GM12878 (cell line): ENCODE measurements around the gene PSMC3. TPM values are rescaled to one million over a fixed set of nuclear protein-coding genes. Genes with fewer than 3 reads are reported as not detected.

Source experiments
- ATAC-seq: fragments of 200-7000 bp; cut with Tn5 transposase; 3 replicates; pipeline ENCODE4 v1.9.1; 2020; ENCODE audit warnings: mild to moderate bottlenecking, moderate library complexity
- BruUV-seq: library from RNA; stranded (reverse); fragments of 400-500 nt; replicated peaks from 2 replicates; lab custom pipeline; 2021; lab: Mats Ljungman, UMichigan
- CTCF ChIA-PET: fragments of 300-600 bp; sonication (Branson Sonifier 250); formaldehyde crosslinking; extraction: SDS; loops from one replicate; lab custom pipeline; 2021; ENCODE audit warnings: inconsistent platforms; lab: Yijun Ruan, JAX
- POLR2A ChIA-PET: fragments of 350-600 bp; formaldehyde crosslinking; extraction: SDS; loops from one replicate; lab custom pipeline; 2021; ENCODE audit warnings: inconsistent platforms; lab: Charles Lee
- RAD21 ChIA-PET: fragments of 300-600 bp; sonication (Branson Sonifier 250); formaldehyde crosslinking; loops from one replicate; lab custom pipeline; 2023; ENCODE audit warnings: antibody characterized with exemption; ENCODE audit not compliant: unreplicated experiment; lab: Charles Lee
- SMC1A ChIA-PET: fragments of 300-600 bp; sonication (Branson Sonifier 250); formaldehyde crosslinking; loops from one replicate; lab custom pipeline; 2023; ENCODE audit not compliant: unreplicated experiment, uncharacterized antibody; lab: Charles Lee
- DNase-seq: peaks from one replicate; pipeline ENCODE4 v3.0.0-alpha.2; 2011; ENCODE audit warnings: low read depth, low spot score
- FAIRE-seq: peaks from 3 replicates; lab custom pipeline; 2011; peaks lifted over from hg19 to GRCh38; lab: Jason Lieb, UNC
- H2AFZ ChIP-seq: 2 replicates; pipeline ENCODE4 v1.6.0; 2011; ENCODE audit warnings: low read depth, low read length, control low read depth; ENCODE audit not compliant: control insufficient read depth
- H3K27ac ChIP-seq: 2 replicates; pipeline ENCODE4 v1.5.1; 2011; ENCODE audit warnings: control low read depth; ENCODE audit not compliant: control insufficient read depth, insufficient read depth
- H3K27me3 ChIP-seq, 2 experiments: replicated peaks in 1 of 2; 2 replicates each; pipeline versions ENCODE4 v1.6.0 to v1.6.1; 2011; ENCODE audit warnings: low read length in 1 of 2; ENCODE audit not compliant: control insufficient read depth in 2 of 2, insufficient read depth in 2 of 2
- H3K36me3 ChIP-seq, 2 experiments: 2 replicates each; pipeline ENCODE4 v1.5.1; 2011; ENCODE audit warnings: low read length in 1 of 2; ENCODE audit not compliant: control insufficient read depth in 2 of 2, insufficient read depth in 2 of 2
- H3K4me1 ChIP-seq: 2 replicates; pipeline ENCODE4 v1.6.1; 2011; ENCODE audit warnings: mild to moderate bottlenecking, low read length, moderate library complexity, mixed read lengths; ENCODE audit not compliant: control insufficient read depth, insufficient read depth
- H3K4me2 ChIP-seq: 2 replicates; pipeline ENCODE4 v1.6.0; 2011; ENCODE audit warnings: control low read depth; ENCODE audit not compliant: control insufficient read depth, insufficient read depth
- H3K4me3 ChIP-seq: fragments of 200-600 bp; sonication (generic); 2 replicates; pipeline ENCODE4 v1.5.1; 2016
- H3K79me2 ChIP-seq: 2 replicates; pipeline ENCODE4 v1.6.0; 2011; ENCODE audit warnings: low read length; ENCODE audit not compliant: control insufficient read depth, insufficient read depth
- H3K9ac ChIP-seq: 2 replicates; pipeline ENCODE4 v1.8.0; 2011; ENCODE audit warnings: low read length, control low read depth, mixed read lengths; ENCODE audit not compliant: control insufficient read depth, insufficient read depth
- H3K9me3 ChIP-seq: replicated peaks from 3 replicates; pipeline ENCODE4 v1.5.1; 2011; ENCODE audit warnings: mild to moderate bottlenecking, low read length; ENCODE audit not compliant: control insufficient read depth, insufficient read depth
- H4K20me1 ChIP-seq: 2 replicates; pipeline ENCODE4 v1.6.0; 2011; ENCODE audit not compliant: control insufficient read depth, insufficient read depth
- ATF2 ChIP-seq: IDR thresholded peaks from 2 replicates; pipeline ENCODE4 v1.6.1; 2012; ENCODE audit warnings: low read length, inconsistent platforms
- BRCA1 ChIP-seq: IDR thresholded peaks from 2 replicates; pipeline ENCODE4 v1.6.1; 2011; ENCODE audit warnings: low read depth, low read length, improper control_type of control experiment
- EED ChIP-seq: sonication (generic); IDR thresholded peaks from 2 replicates; pipeline ENCODE4 v1.6.1; 2016; ENCODE audit warnings: antibody characterized with exemption, low read depth
- MLLT1 ChIP-seq: fragments of 450-650 bp; IDR thresholded peaks from 2 replicates; pipeline ENCODE4 v1.6.1; 2016; ENCODE audit warnings: mild to moderate bottlenecking
- MTA2 ChIP-seq: fragments of 450-650 bp; IDR thresholded peaks from 2 replicates; pipeline ENCODE4 v1.6.1; 2016; ENCODE audit warnings: low read depth, mild to moderate bottlenecking, moderate library complexity
- MYC ChIP-seq: IDR thresholded peaks from 2 replicates; pipeline ENCODE4 v1.6.1; 2011; ENCODE audit warnings: mild to moderate bottlenecking, low read length, moderate library complexity, inconsistent platforms; ENCODE audit not compliant: insufficient read depth, insufficient replicate concordance, insufficient read length, severe bottlenecking
- NR2F1 ChIP-seq: fragments of 450-650 bp; conservative IDR thresholded peaks from 2 replicates; pipeline ENCODE4 v1.6.1; 2017; ENCODE audit warnings: mild to moderate bottlenecking
- NRF1 ChIP-seq: conservative IDR thresholded peaks from 2 replicates; pipeline ENCODE4 v1.6.1; 2011; ENCODE audit warnings: mild to moderate bottlenecking, low read depth, low read length, improper control_type of control experiment
- PAX8 ChIP-seq: fragments of 450-650 bp; IDR thresholded peaks from 2 replicates; pipeline ENCODE4 v1.6.1; 2017; ENCODE audit warnings: mild to moderate bottlenecking, moderate library complexity
- POLR2AphosphoS2 ChIP-seq: IDR thresholded peaks from 2 replicates; pipeline ENCODE4 v1.6.1; 2011; ENCODE audit warnings: low read depth, mild to moderate bottlenecking, low read length, improper control_type of control experiment, moderate library complexity
- SUPT20H ChIP-seq: IDR thresholded peaks from 2 replicates; pipeline ENCODE4 v1.6.1; 2011; ENCODE audit warnings: low read depth, mild to moderate bottlenecking, low read length, moderate library complexity, borderline replicate concordance; ENCODE audit not compliant: control insufficient read depth
- TAF1 ChIP-seq: IDR thresholded peaks from 2 replicates; pipeline ENCODE4 v1.6.1; 2011; ENCODE audit warnings: mild to moderate bottlenecking, low read depth, low read length, borderline replicate concordance
- ZSCAN29 ChIP-seq: fragments of 450-650 bp; IDR thresholded peaks from 2 replicates; pipeline ENCODE4 v1.6.1; 2017; ENCODE audit warnings: mild to moderate bottlenecking, moderate library complexity
- WGBS: methylation state at CpG from one replicate; pipeline ENCODE4 v1.1.6; 2016; ENCODE audit warnings: low lambda C conversion rate; ENCODE audit not compliant: insufficient replicate concordance, insufficient coverage; ENCODE audit errors: missing lambda C conversion rate; 5-methylcytosine and 5-hydroxymethylcytosine counted together
- in situ Hi-C: fragments of 300-500 bp; cut with MboI; formaldehyde crosslinking; loops from 9 replicates; pipeline ENCODE4 v1.14.3; 2018; ENCODE audit warnings: mixed read lengths
- intact Hi-C: fragments of 100-400 bp; cut with micrococcal nuclease; formaldehyde crosslinking; loops from one replicate; pipeline ENCODE4 v1.14.2; 2022; ENCODE audit not compliant: unreplicated experiment
- polyA plus RNA-seq, 11 experiments: library from polyadenylated mRNA; depleted of rRNA in 4 of 11; unstranded in 6 of 11; stranded (reverse) in 5 of 11; fragments of >200 nt; fragmentation: Nextera tagmentation in 4 of 11; fragmentation: Illumina TruSeq in 1 of 11; extraction: Ambion mirVana in 4 of 11; extraction: Trizol in 1 of 11; gene quantifications; 1 replicate in 1 of 11; 2 replicates in 10 of 11; pipeline versions ENCODE4 v1.2.1 to v1.2.3, GENCODE V29; 2011 to 2016; ENCODE audit warnings: inconsistent platforms in 2 of 11, missing spikeins in 2 of 11, low read depth in 1 of 11
- total RNA-seq, 4 experiments: library from RNA; depleted of rRNA in 3 of 4; stranded (reverse); fragments of >200 nt in 3 of 4; fragmentation: Illumina TruSeq in 1 of 4; extraction: Trizol in 1 of 4; gene quantifications; 2 replicates each; pipeline versions ENCODE4 v1.2.1 to v1.2.3, GENCODE V29; 2013 to 2021

The PSMC3 gene
- total and polyA plus RNA-seq, 10 of the 15 experiments (the other 5 are each of a cell fraction or from before 2014, with no cell fraction given), result 39.5 to 289 (median 155) TPM

GRCh38 chr11:47436726-47437125 lies 10.5 kb upstream of the PSMC3 start:
- no peaks in the 10 kb centered on the region for H4K20me1 ChIP-seq
- ATAC-seq (no peak), DNase-seq (no peak), FAIRE-seq (no peak)
- intact Hi-C loops, result no loop called here
- no peaks in the 10 kb centered on the region; a peak in 1 of 4 replicates for H3K27me3 ChIP-seq
- H3K4me3 ChIP-seq, result no peak overlapping the region
- H3K79me2 ChIP-seq, result no peaks in the 10 kb centered on the region
- no peak overlapping the region for H3K4me2 ChIP-seq
- H3K36me3 ChIP-seq, result no peaks in the 10 kb centered on the region
- H3K9ac ChIP-seq, result no peak overlapping the region
- ChIA-PET RAD21 (no interaction called here), SMC1A (no interaction called here), POLR2A (no interaction called here)
- no TSS peak for BruUV-seq
- H2AFZ ChIP-seq, result no peak overlapping the region
- H3K9me3 ChIP-seq, result no peaks in the 10 kb centered on the region
- no peaks in the 10 kb centered on the region for H3K4me1 ChIP-seq
- H3K27ac ChIP-seq, result no peak overlapping the region
- 77% methylated on average over 3 of the region's 3 CpGs for WGBS
- TF ChIP-seq POLR2AphosphoS2, result no peak
- no peak for TF ChIP-seq BRCA1
- no peak for TF ChIP-seq TAF1
- no peak for TF ChIP-seq MLLT1
- TF ChIP-seq MTA2, result no peak
- no peak for TF ChIP-seq EED
- no peak for TF ChIP-seq PAX8
- no peak for TF ChIP-seq MYC
- TF ChIP-seq NRF1, result no peak
- TF ChIP-seq ATF2, result no peak
- no peak for TF ChIP-seq SUPT20H
- TF ChIP-seq ZSCAN29, result no peak
- no peak for TF ChIP-seq NR2F1
- TF ChIP-seq, all 136 proteins: peak for 0
- CTCF ChIA-PET, result no interaction called here
- in situ Hi-C loops, result no loop called here
